22Rv1 (cell line): ENCODE data around the gene IGF2BP2.

ENCODE experiments used
- CTCF ChIP-seq: fragments of 450-650 bp; IDR thresholded peaks from 2 replicates; pipeline ENCODE4 v1.5.1; 2017; ENCODE audit warnings: mild to moderate bottlenecking
- ZFX ChIP-seq: fragments of 450-650 bp; IDR thresholded peaks from 2 replicates; pipeline ENCODE4 v1.6.1; 2017; ENCODE audit warnings: antibody characterized with exemption, borderline replicate concordance

- TF ChIP-seq CTCF (no peak), ZFX (no peak)
Observed at GRCh38 chr3:185722881-185723280, 102.0 kb downstream of the IGF2BP2 start.
